HepG2 (cell line): ENCODE results near the gene ALDH2. TPM values are rescaled to one million over a fixed set of nuclear protein-coding genes. Genes with fewer than 3 reads are reported as not detected.
A peak's percentile ranks its signal among the peaks of the same experiment; 100 is the strongest.

Experiments
- CSRNP2 ChIP-seq: sonication (generic); formaldehyde crosslinking; conservative IDR thresholded peaks from 2 replicates; pipeline ENCODE4 v1.8.0; 2022; ENCODE audit warnings: low read depth, missing genetic modification reagents
- ELF3 ChIP-seq: IDR thresholded peaks from 2 replicates; pipeline ENCODE4 v1.6.1; 2016; ENCODE audit warnings: missing genetic modification reagents, missing compliant biosample characterization
- ETV5 ChIP-seq: IDR thresholded peaks from 2 replicates; pipeline ENCODE4 v1.6.1; 2018; ENCODE audit warnings: missing biosample characterization, missing genetic modification reagents, inconsistent platforms, borderline replicate concordance
- FOXA3 ChIP-seq: IDR thresholded peaks from 2 replicates; pipeline ENCODE4 v1.6.1; 2016; ENCODE audit warnings: missing genetic modification reagents, missing compliant biosample characterization
- FOXP1 ChIP-seq, 2 experiments: fragments of 450-650 bp in 1 of 2; IDR thresholded peaks; 2 replicates each; pipeline ENCODE4 v1.6.1; 2017 to 2018; ENCODE audit warnings: antibody characterized with exemption in 1 of 2
- HNF4A ChIP-seq: sonication (generic); formaldehyde crosslinking; IDR thresholded peaks from 2 replicates; pipeline ENCODE4 v1.4.0; 2020; ENCODE audit warnings: missing genetic modification reagents
- HNF4G ChIP-seq, 2 experiments: sonication (generic) in 1 of 2; formaldehyde crosslinking in 1 of 2; IDR thresholded peaks; 2 replicates each; pipeline versions ENCODE4 v1.4.0 to v1.6.1; 2011 to 2020; ENCODE audit warnings: borderline replicate concordance in 2 of 2, low read depth in 2 of 2, mild to moderate bottlenecking in 2 of 2, low read length in 1 of 2, missing genetic modification reagents in 1 of 2, moderate library complexity in 1 of 2
- NFKBIZ ChIP-seq: IDR thresholded peaks from 2 replicates; pipeline ENCODE4 v1.6.1; 2018; ENCODE audit warnings: missing genetic modification reagents, missing compliant biosample characterization
- NFYC ChIP-seq: IDR thresholded peaks from 2 replicates; pipeline ENCODE4 v1.6.1; 2016; ENCODE audit warnings: missing genetic modification reagents, missing compliant biosample characterization
- NONO ChIP-seq, 2 experiments: fragments of 450-650 bp in 1 of 2; sonication (generic) in 1 of 2; formaldehyde crosslinking in 1 of 2; IDR thresholded peaks in 1 of 2; conservative IDR thresholded peaks in 1 of 2; 2 replicates each; pipeline versions ENCODE4 v1.6.1 to v1.8.0; 2017 to 2022; ENCODE audit warnings: mild to moderate bottlenecking in 1 of 2, missing genetic modification reagents in 1 of 2, moderate library complexity in 1 of 2
- POLR2G ChIP-seq: fragments of 200-400 bp; formaldehyde crosslinking; IDR thresholded peaks from 2 replicates; pipeline ENCODE4 v1.6.1; 2018; ENCODE audit warnings: mild to moderate bottlenecking, low read depth, low read length, moderate library complexity
- RARA ChIP-seq: IDR thresholded peaks from 2 replicates; pipeline ENCODE4 v1.6.1; 2016; ENCODE audit warnings: missing genetic modification reagents, missing compliant biosample characterization
- SYNCRIP ChIP-seq: fragments of 200-400 bp; formaldehyde crosslinking; IDR thresholded peaks from 2 replicates; pipeline ENCODE4 v1.6.1; 2018; ENCODE audit warnings: mild to moderate bottlenecking, low read depth, low read length; ENCODE audit not compliant: insufficient read depth
- TBX2 ChIP-seq: sonication (generic); formaldehyde crosslinking; IDR thresholded peaks from 2 replicates; pipeline ENCODE4 v1.5.0; 2020; ENCODE audit warnings: missing genetic modification reagents, mild to moderate bottlenecking, borderline replicate concordance
- TCF7 ChIP-seq: sonication (generic); IDR thresholded peaks from 2 replicates; pipeline ENCODE4 v1.6.1; 2016; ENCODE audit warnings: antibody characterized with exemption, low read depth
- ZNF503 ChIP-seq: sonication (generic); formaldehyde crosslinking; IDR thresholded peaks from 2 replicates; pipeline ENCODE4 v1.4.0; 2020; ENCODE audit warnings: missing genetic modification reagents
- polyA plus RNA-seq, 8 experiments: library from polyadenylated mRNA; depleted of rRNA in 3 of 8; stranded (reverse) in 7 of 8; unstranded in 1 of 8; fragments of >200 nt; fragmentation: Illumina TruSeq in 4 of 8; extraction: Trizol in 4 of 8; gene quantifications; 2 replicates each; pipeline versions ENCODE4 v1.2.1 to v1.2.3, GENCODE V29; 2011 to 2016; ENCODE audit warnings: low read depth in 4 of 8, missing spikeins in 1 of 8, mixed read lengths in 1 of 8; ENCODE audit not compliant: insufficient read depth in 1 of 8
- total RNA-seq, 5 experiments: library from RNA; depleted of rRNA; stranded (reverse); fragments of >200 nt; fragmentation: Illumina TruSeq; extraction: Trizol; gene quantifications; 2 replicates each; pipeline ENCODE4 v1.2.3, GENCODE V29; 2016; ENCODE audit warnings: low read depth in 1 of 5
- TF ChIP-seq, protein P1 (sequence below): sonication (generic); formaldehyde crosslinking; conservative IDR thresholded peaks from 2 replicates; pipeline ENCODE4 v1.4.0; 2020; ENCODE audit warnings: mild to moderate bottlenecking, missing genetic modification reagents, moderate library complexity
- TF ChIP-seq, protein P2 (sequence below): sonication (generic); formaldehyde crosslinking; IDR thresholded peaks from 2 replicates; pipeline ENCODE4 v1.8.1; 2022; ENCODE audit warnings: low read depth, mild to moderate bottlenecking, missing genetic modification reagents

ALDH2 gene
- total and polyA plus RNA-seq, 2 of the 13 experiments (the other 11 are each of a cell fraction or from before 2014, with no cell fraction given) = 78.8 to 103 TPM

DNA sequence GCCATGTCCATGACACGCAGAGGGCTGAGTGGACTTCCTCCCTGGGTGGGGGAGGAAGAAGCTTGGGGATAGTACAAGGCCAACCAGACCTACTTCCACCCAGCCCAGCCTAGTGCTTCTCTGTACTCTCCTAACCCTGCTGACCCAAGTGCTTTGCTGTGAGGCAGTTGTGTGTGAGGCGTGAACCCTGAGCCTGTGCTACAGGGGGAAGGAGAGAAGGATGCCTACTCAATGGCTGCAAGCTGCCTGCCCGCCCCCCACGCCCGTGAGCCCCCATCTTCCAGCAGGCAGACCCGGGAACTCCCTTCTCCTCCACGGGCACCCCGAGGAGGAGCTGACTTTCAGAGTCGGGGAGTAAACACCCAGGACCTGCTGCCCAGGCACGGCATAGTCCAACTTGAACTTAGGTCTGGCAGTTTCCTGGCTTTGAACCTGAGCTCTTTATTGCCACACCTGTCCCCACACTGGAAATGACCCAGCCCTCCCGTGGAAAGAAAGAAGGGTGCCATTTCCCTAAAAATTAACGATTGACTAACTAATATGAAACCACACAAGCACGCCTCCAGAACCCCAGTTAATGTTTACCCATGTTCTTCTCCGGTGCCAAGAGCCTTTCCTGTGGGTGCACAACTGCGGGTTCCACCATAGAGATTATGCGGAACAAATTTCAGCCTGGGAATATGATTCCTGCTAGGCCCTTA lies 10.8 kb downstream of the ALDH2 start (continued):
- TF ChIP-seq FOXA3 (CRISPR knock-in tag) (peak; percentile 62), SYNCRIP (no peak), TCF7 (0 out of 2 replicates have a peak, but pooled peaks have one; percentile 14), ZNF503 (CRISPR knock-in tag) (peak; percentile 56; the same call in 1 of the 2 replicates), ELF3 (CRISPR knock-in tag) (0 out of 2 replicates have a peak, but pooled peaks have one; percentile 36), NFYC (0 out of 2 replicates have a peak, but pooled peaks have one; percentile 9), NONO (IDR thresholded peaks at IDR 0.05) (no peak), NONO (CRISPR knock-in tag; conservative IDR thresholded peaks at IDR 0.05) (peak; percentile 56), POLR2G (peak; percentile 50; the same call in 1 of the 2 replicates), CSRNP2 (CRISPR knock-in tag) (no peak), HNF4A (peak; percentile 77), FOXP1 (IDR thresholded peaks at IDR 0.05) (no peak), FOXP1 (CRISPR knock-in tag; IDR thresholded peaks at IDR 0.05) (peak; percentile 28), ETV5 (CRISPR knock-in tag) (peak; percentile 34; the same call in 1 of the 2 replicates), TBX2 (CRISPR knock-in tag) (peak; percentile 71; the same call in 1 of the 2 replicates), HNF4G (IDR thresholded peaks at IDR 0.05; ENCODE audit: borderline replicate concordance, low read depth, low read length) (peak; percentile 60; the same call in 1 of the 2 replicates), HNF4G (CRISPR knock-in tag; IDR thresholded peaks at IDR 0.05; ENCODE audit: borderline replicate concordance, low read depth) (no peak), RARA (peak; percentile 98), NFKBIZ (CRISPR knock-in tag) (peak; percentile 91; the same call in 1 of the 2 replicates)
- TF ChIP-seq, protein P1, sequence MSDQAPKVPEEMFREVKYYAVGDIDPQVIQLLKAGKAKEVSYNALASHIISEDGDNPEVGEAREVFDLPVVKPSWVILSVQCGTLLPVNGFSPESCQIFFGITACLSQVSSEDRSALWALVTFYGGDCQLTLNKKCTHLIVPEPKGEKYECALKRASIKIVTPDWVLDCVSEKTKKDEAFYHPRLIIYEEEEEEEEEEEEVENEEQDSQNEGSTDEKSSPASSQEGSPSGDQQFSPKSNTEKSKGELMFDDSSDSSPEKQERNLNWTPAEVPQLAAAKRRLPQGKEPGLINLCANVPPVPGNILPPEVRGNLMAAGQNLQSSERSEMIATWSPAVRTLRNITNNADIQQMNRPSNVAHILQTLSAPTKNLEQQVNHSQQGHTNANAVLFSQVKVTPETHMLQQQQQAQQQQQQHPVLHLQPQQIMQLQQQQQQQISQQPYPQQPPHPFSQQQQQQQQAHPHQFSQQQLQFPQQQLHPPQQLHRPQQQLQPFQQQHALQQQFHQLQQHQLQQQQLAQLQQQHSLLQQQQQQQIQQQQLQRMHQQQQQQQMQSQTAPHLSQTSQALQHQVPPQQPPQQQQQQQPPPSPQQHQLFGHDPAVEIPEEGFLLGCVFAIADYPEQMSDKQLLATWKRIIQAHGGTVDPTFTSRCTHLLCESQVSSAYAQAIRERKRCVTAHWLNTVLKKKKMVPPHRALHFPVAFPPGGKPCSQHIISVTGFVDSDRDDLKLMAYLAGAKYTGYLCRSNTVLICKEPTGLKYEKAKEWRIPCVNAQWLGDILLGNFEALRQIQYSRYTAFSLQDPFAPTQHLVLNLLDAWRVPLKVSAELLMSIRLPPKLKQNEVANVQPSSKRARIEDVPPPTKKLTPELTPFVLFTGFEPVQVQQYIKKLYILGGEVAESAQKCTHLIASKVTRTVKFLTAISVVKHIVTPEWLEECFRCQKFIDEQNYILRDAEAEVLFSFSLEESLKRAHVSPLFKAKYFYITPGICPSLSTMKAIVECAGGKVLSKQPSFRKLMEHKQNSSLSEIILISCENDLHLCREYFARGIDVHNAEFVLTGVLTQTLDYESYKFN (CRISPR knock-in tag) = peak; percentile 58
- TF ChIP-seq, protein P2, sequence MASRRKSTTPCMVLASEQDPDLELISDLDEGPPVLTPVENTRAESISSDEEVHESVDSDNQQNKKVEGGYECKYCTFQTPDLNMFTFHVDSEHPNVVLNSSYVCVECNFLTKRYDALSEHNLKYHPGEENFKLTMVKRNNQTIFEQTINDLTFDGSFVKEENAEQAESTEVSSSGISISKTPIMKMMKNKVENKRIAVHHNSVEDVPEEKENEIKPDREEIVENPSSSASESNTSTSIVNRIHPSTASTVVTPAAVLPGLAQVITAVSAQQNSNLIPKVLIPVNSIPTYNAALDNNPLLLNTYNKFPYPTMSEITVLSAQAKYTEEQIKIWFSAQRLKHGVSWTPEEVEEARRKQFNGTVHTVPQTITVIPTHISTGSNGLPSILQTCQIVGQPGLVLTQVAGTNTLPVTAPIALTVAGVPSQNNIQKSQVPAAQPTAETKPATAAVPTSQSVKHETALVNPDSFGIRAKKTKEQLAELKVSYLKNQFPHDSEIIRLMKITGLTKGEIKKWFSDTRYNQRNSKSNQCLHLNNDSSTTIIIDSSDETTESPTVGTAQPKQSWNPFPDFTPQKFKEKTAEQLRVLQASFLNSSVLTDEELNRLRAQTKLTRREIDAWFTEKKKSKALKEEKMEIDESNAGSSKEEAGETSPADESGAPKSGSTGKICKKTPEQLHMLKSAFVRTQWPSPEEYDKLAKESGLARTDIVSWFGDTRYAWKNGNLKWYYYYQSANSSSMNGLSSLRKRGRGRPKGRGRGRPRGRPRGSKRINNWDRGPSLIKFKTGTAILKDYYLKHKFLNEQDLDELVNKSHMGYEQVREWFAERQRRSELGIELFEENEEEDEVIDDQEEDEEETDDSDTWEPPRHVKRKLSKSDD = no peak
